Activated CD8-positive, alpha-beta T cell treated with anti-CD3 and anti-CD28 coated beads for 36 hours (primary cell): ENCODE results near the gene TBC1D22A. TPM values are rescaled to one million over a fixed set of nuclear protein-coding genes. Genes with fewer than 3 reads are reported as not detected.

Experiments
- ATAC-seq: fragments of 200-7000 bp; cut with Tn5 transposase; one replicate; pipeline ENCODE4 v1.10.0; 2021; ENCODE audit warnings: mild to moderate bottlenecking, moderate library complexity
- CTCF ChIA-PET: fragments of 350-600 bp; sonication (Branson Sonifier 250); formaldehyde crosslinking; loops from one replicate; lab custom pipeline; 2021; ENCODE audit warnings: antibody characterized with exemption; lab: Charles Lee
- POLR2A ChIA-PET: fragments of 350-600 bp; sonication (Branson Sonifier 250); formaldehyde crosslinking; loops from one replicate; lab custom pipeline; 2021; ENCODE audit warnings: antibody characterized with exemption; lab: Charles Lee
- DNase-seq: peaks from one replicate; pipeline ENCODE4 v3.0.0-alpha.2; 2020
- H3K27ac Mint-ChIP-seq: one replicate; pipeline ENCODE4 v1.8.0; 2021; ENCODE audit warnings: mild to moderate bottlenecking, mixed read lengths
- H3K27me3 Mint-ChIP-seq: one replicate; pipeline ENCODE4 v1.8.0; 2021; ENCODE audit warnings: mixed read lengths
- H3K36me3 Mint-ChIP-seq: one replicate; pipeline ENCODE4 v1.8.0; 2021; ENCODE audit warnings: low read depth, mixed read lengths
- H3K4me1 Mint-ChIP-seq: one replicate; pipeline ENCODE4 v1.8.0; 2021; ENCODE audit warnings: low read depth, mixed read lengths
- H3K4me3 Mint-ChIP-seq: one replicate; pipeline ENCODE4 v1.8.0; 2021; ENCODE audit warnings: mild to moderate bottlenecking, moderate library complexity, mixed read lengths
- H3K9me3 Mint-ChIP-seq: one replicate; pipeline ENCODE4 v1.8.0; 2021; ENCODE audit warnings: mixed read lengths
- CTCF ChIP-seq: fragments of 200-600 bp; IDR thresholded peaks from one replicate; pipeline ENCODE4 v1.8.0; 2022; ENCODE audit warnings: antibody characterized with exemption, mild to moderate bottlenecking
- intact Hi-C: fragments of 100-400 bp; cut with micrococcal nuclease; formaldehyde crosslinking; loops from one replicate; pipeline ENCODE4 v1.10.0; 2022
- total RNA-seq, 2 experiments: library from RNA; stranded (reverse); gene quantifications; one replicate each; pipeline ENCODE4 v1.2.3, GENCODE V29; 2021

The TBC1D22A gene
- total RNA-seq, 2 experiments from 2014 or later: 41.0 to 42.8 TPM

- ChIA-PET POLR2A (no interaction called here), CTCF (no interaction called here)
- H3K27me3 Mint-ChIP-seq: no peaks in the 10 kb centered on the region
- DNase-seq (no peak), ATAC-seq (no peak)
- intact Hi-C loops: no loop called here
- H3K27ac Mint-ChIP-seq: no peak overlapping the region
- no peak overlapping the region for H3K4me3 Mint-ChIP-seq
- TF ChIP-seq CTCF: no peak
- no peaks in the 10 kb centered on the region for H3K36me3 Mint-ChIP-seq
- H3K9me3 Mint-ChIP-seq: no peaks in the 10 kb centered on the region
- H3K4me1 Mint-ChIP-seq: no peaks in the 10 kb centered on the region
These were observed 249.4 kb downstream of the TBC1D22A start for GRCh38 chr22:47011859-47012258.

- intact Hi-C loops: no loop called here
- no peak for ATAC-seq
- DNase-seq: no peak
- ChIA-PET POLR2A (no interaction called here), CTCF (no interaction called here)
- Mint-ChIP-seq H3K4me1 (no peaks in the 10 kb centered on the region), H3K4me3 (no peak overlapping the region), H3K36me3 (peaks cover 2% of the 10 kb centered on the region), H3K9me3 (no peaks in the 10 kb centered on the region), H3K27me3 (no peaks in the 10 kb centered on the region), H3K27ac (no peak overlapping the region)
- no peak for TF ChIP-seq CTCF
These were observed 250.3 kb downstream of the TBC1D22A start for GRCh38 chr22:47012589-47013370.

- no peak for ATAC-seq
- H3K4me3 Mint-ChIP-seq: no peak overlapping the region
- H3K27me3 Mint-ChIP-seq: no peaks in the 10 kb centered on the region
- CTCF ChIA-PET: no interaction called here
- H3K9me3 Mint-ChIP-seq: no peaks in the 10 kb centered on the region
- peaks cover 7% of the 10 kb centered on the region for H3K36me3 Mint-ChIP-seq
- TF ChIP-seq CTCF: no peak
- POLR2A ChIA-PET: interaction anchor here (0.6 kb wide), 1 partner anchor 234 kb away, joined by 3 read pairs; no protein-coding TSS in a partner anchor
- H3K27ac Mint-ChIP-seq: no peak overlapping the region
- intact Hi-C loops: no loop called here
- no peak for DNase-seq
- no peaks in the 10 kb centered on the region for H3K4me1 Mint-ChIP-seq
These were observed 251.6 kb downstream of the TBC1D22A start for GRCh38 chr22:47013861-47014635.

GRCh38 chr22:47014636-47015345 lies 252.3 kb downstream of the TBC1D22A start:
- no peak for ATAC-seq
- Mint-ChIP-seq H3K9me3 (no peaks in the 10 kb centered on the region), H3K4me3 (no peak overlapping the region), H3K4me1 (no peaks in the 10 kb centered on the region), H3K36me3 (peaks cover 7% of the 10 kb centered on the region), H3K27ac (no peak overlapping the region), H3K27me3 (no peaks in the 10 kb centered on the region)
- ChIA-PET CTCF (no interaction called here), POLR2A (no interaction called here)
- intact Hi-C loops: no loop called here
- no peak for TF ChIP-seq CTCF
- DNase-seq: no peak
